ENCODE data around the gene RAB30. TPM values are rescaled to one million over a fixed set of nuclear protein-coding genes. Genes with fewer than 3 reads are reported as not detected.

The RAB30 gene
- total and polyA plus RNA-seq, 9 of the 15 experiments (the other 6 are each of a cell fraction or from before 2014, with no cell fraction given): 0.29 to 1.3 (median 1.0) TPM

GRCh38 chr11:82932564-82932963 lies 139.1 kb downstream of the RAB30 start (continued):
- TF ChIP-seq SNRNP70 (optimal IDR thresholded peaks at IDR 0.05; ENCODE audit: low read depth, low read length): no peak
- TF ChIP-seq CBFA2T3 (IDR thresholded peaks at IDR 0.05): peak; percentile 55; the same call in 1 of the 2 replicates
- 0 out of 2 replicates have a peak, but pooled peaks have one; percentile 43 for TF ChIP-seq TEAD4 (IDR thresholded peaks at IDR 0.05; ENCODE audit: low read length)
- TF ChIP-seq TEAD4 (CRISPR knock-in tag; IDR thresholded peaks at IDR 0.05; ENCODE audit: borderline replicate concordance): no peak
- no peak for TF ChIP-seq HLTF (IDR thresholded peaks at IDR 0.05)

DNA sequence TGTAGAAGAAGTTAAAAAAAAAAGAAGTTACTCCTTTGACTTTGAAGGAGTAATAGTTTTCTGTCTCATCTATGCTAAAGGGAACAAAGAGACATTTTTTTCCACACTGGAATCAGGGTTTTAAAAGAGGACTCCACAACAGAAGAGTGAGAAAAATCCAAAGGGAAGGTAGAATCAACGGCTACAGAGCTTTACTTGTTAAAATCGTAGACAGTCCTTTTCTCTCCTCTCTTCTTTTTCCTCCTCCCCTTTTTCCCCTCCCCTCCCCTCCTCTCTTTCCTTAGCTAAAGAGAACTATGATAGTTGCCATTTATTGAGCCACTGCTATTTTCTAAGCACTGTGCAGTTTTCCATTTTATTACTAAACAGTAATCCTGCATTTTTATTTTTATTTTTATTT lies 141.0 kb downstream of the RAB30 start:
- in situ Hi-C loops (cut with MboI): no loop called here
- Histone ChIP-seq H3K9me3 (replicated peaks; ENCODE audit: control insufficient read depth, insufficient read depth, low read depth, low read length) (no peaks in the 10 kb centered on the region), H2AFZ (ENCODE audit: low read depth, low read length) (no peak overlapping the region), H4K20me1 (replicated peaks; ENCODE audit: control insufficient read depth, insufficient read depth, low read length) (no peaks in the 10 kb centered on the region), H3K27me3 (ENCODE audit: control insufficient read depth in 2 of 2, insufficient read depth in 2 of 2, low read length in 2 of 2) (no peaks in the 10 kb centered on the region), H3K36me3 (ENCODE audit: control insufficient read depth, insufficient read depth, low read length) (peaks cover 69% of the 10 kb centered on the region), H3K4me3 (no peak overlapping the region), H3K79me2 (ENCODE audit: control insufficient read depth, insufficient read depth, low read length) (no peaks in the 10 kb centered on the region), H3K4me2 (ENCODE audit: insufficient read depth, low read length) (no peak overlapping the region), H3K9ac (ENCODE audit: insufficient read depth in 1 of 2, low read depth in 2 of 2, low read length in 2 of 2) (no peak overlapping the region), H3K9me1 (ENCODE audit: control insufficient read depth, insufficient read depth, low read length) (no peaks in the 10 kb centered on the region), H3K4me1 (replicated peaks in 1 of 2; ENCODE audit: control insufficient read depth in 2 of 2, insufficient read depth in 2 of 2, low read length in 2 of 2) (peaks cover 0 to 9% of the 10 kb centered on the region in 2 experiments; a peak in 2 of 5 replicates), H3K27ac (ENCODE audit: extremely low read depth, low read depth, low read length) (no peak overlapping the region)
- ChIA-PET POLR2A (interaction anchor here (1.1 kb wide), 1 partner anchor 286 kb away, joined by 3 read pairs; no protein-coding TSS in a partner anchor), CTCF (ENCODE audit: low intra/inter-chr PET ratio) (no interaction called here)
- 73% methylated on average over 2 of the region's 2 CpGs for WGBS (ENCODE audit: insufficient coverage, low coverage, missing lambda C conversion rate)
- intact Hi-C loops (cut with micrococcal nuclease): no loop called here
- FAIRE-seq (no peak), DNase-seq (ENCODE audit: extremely low read depth in 1 of 4, low spot score in 3 of 4) (no peak), ATAC-seq (no peak)
- no TSS peak for BruUV-seq (replicated peaks)
- peak; percentile 74 for TF ChIP-seq HNRNPK (IDR thresholded peaks at IDR 0.05; ENCODE audit: low read depth, low read length, poor library complexity, severe bottlenecking)
- TF ChIP-seq, protein P1, sequence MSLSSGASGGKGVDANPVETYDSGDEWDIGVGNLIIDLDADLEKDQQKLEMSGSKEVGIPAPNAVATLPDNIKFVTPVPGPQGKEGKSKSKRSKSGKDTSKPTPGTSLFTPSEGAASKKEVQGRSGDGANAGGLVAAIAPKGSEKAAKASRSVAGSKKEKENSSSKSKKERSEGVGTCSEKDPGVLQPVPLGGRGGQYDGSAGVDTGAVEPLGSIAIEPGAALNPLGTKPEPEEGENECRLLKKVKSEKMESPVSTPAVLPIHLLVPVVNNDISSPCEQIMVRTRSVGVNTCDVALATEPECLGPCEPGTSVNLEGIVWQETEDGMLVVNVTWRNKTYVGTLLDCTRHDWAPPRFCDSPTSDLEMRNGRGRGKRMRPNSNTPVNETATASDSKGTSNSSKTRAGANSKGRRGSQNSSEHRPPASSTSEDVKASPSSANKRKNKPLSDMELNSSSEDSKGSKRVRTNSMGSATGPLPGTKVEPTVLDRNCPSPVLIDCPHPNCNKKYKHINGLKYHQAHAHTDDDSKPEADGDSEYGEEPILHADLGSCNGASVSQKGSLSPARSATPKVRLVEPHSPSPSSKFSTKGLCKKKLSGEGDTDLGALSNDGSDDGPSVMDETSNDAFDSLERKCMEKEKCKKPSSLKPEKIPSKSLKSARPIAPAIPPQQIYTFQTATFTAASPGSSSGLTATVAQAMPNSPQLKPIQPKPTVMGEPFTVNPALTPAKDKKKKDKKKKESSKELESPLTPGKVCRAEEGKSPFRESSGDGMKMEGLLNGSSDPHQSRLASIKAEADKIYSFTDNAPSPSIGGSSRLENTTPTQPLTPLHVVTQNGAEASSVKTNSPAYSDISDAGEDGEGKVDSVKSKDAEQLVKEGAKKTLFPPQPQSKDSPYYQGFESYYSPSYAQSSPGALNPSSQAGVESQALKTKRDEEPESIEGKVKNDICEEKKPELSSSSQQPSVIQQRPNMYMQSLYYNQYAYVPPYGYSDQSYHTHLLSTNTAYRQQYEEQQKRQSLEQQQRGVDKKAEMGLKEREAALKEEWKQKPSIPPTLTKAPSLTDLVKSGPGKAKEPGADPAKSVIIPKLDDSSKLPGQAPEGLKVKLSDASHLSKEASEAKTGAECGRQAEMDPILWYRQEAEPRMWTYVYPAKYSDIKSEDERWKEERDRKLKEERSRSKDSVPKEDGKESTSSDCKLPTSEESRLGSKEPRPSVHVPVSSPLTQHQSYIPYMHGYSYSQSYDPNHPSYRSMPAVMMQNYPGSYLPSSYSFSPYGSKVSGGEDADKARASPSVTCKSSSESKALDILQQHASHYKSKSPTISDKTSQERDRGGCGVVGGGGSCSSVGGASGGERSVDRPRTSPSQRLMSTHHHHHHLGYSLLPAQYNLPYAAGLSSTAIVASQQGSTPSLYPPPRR (CRISPR knock-in tag; IDR thresholded peaks at IDR 0.05; ENCODE audit: borderline replicate concordance): no peak
- TF ChIP-seq, protein P2, sequence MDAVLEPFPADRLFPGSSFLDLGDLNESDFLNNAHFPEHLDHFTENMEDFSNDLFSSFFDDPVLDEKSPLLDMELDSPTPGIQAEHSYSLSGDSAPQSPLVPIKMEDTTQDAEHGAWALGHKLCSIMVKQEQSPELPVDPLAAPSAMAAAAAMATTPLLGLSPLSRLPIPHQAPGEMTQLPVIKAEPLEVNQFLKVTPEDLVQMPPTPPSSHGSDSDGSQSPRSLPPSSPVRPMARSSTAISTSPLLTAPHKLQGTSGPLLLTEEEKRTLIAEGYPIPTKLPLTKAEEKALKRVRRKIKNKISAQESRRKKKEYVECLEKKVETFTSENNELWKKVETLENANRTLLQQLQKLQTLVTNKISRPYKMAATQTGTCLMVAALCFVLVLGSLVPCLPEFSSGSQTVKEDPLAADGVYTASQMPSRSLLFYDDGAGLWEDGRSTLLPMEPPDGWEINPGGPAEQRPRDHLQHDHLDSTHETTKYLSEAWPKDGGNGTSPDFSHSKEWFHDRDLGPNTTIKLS (IDR thresholded peaks at IDR 0.05; ENCODE audit: borderline replicate concordance, low read depth): no peak
- TF ChIP-seq ZNF408 (CRISPR knock-in tag; IDR thresholded peaks at IDR 0.05; ENCODE audit: low read depth): no peak
